NCI-H524 (cell line): ENCODE results near the gene HDAC7.
"Not testable (repeated sequence)": the region's sequence is repeated elsewhere in the genome, so short reads cannot be mapped to it uniquely, and the experiment has no call there.

Experiments
- DNase-seq, 2 experiments: peaks; one replicate each; lab custom pipeline; 2025; lab: John Stamatoyannopoulos, UW

The HDAC7 gene

DNA sequence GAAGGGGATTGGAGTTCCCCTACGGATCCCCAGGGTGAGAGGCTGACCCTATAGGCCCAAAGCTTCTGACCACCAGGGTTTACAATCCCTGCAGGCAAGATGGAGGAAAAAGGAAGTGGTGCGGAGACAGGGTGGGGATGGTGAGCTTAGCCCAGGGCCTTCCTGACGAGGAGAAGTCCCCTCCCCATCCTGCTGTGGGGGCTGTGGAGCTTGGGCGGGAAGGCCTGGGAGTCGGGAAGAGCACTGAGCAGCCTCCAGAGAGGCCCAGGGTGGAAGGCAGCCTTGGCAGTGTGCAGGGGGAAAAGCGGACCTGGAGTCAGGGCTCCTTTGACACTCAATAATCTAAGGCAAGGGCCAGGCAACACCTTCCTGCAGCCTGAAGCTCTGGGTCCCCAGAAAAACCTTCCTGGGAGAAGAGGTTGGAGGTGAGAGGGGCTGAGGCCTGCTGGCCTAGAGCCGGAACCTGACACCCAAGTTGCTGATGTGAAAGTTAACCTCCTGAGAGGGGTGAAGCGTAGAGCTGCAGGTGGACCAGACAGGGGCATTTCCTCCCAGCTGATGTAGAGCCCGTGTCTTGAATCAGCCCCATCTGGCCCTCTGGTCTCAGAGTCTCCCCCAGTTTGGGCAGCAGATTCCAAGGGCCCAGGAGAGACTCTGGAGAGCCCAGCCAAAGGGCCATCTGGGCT lies 6.0 kb downstream of the HDAC7 start:
- no peak for DNase-seq

DNA sequence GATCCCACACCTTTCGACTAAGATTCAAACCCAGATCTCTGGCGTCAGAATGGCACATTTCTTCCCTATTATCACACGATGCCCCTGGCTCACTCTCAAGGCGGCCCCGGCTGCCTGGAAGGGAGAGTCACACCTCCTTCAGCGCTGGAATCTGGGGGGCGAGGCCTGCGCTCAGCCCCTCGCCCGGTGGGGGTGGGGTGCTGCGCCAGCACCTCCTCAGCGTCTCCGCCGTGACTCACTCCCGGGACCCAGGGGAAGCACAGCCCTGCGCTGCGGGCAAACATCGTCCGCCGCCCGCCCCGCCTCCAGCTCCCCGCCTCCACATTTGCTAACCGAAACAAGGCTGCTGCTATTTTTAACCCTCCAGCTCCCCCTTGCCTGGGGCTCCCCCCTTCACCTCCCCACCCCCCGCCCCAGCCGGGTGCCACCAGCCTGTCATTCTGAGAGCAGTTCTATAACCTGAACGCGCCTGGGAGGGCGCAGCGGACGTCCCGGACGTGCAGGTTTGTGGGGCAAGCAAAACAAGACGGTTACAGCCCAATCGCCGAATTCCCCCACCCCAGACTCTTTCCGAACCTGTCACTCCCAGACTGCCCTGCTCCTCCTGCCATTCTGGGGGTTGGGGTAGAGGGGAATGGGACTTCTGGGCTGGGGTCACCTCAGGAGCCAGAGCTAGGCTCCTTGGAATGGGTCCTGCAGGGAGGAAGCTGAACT lies 6.7 kb downstream of the HDAC7 start:
- DNase-seq, result no peak

DNA sequence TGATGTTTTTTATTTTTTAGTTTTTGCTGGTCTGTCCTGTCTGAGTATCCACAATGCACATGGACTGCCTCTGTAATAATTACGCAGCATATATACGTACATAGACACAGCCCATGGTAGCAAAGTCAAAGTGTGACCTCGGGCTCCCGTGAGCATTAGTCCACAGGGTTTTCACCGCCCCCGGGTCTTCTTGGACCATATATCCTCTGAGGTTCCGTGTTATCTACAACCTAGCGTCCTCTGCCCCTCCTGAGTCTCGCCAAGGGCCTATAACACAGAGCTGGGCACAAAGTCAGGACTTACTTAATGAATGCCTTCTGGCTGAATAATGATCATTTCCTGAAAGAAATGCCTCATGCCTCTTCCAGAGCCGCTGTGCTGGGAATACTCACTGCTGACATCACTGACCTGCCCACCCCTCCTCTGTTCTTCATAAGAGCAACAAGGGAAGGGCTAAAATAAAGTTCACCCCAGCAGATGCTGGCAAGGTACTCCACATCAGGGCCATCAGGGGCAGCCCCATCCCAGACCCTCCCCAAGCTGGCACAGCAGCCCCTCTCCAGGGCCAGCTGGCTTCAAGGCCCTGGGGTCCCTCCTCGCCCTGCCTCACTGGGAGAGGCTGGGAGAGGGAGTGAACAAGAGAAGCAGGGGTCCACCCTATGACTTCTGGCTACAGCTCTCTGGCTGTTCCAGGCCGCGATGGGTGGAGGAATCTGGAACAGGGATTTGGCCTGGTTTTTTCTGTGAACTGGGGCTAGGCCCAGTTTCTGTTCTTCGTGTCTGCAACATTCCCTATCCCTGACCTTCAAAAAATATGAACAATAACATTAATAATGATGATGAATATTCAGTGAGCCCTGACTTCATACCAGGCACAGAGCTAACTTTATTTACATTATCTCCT lies 7.9 kb downstream of the HDAC7 start:
- no peak for DNase-seq

DNA sequence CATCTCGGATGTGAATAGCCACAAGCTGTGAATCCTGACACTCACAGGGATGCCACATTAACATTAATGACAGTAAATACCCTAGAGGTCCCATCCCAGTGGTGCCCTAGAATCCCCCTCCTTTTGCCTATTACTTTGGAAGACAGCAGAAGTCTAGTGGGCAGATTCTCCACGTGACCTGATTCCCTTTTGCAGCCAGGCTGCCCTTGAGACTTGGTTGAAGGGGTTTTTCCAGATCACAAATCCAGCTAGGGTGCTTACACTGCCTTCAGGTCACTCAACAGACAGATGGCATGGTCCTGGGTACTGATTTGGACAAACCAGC lies 8.7 kb downstream of the HDAC7 start:
- peak; percentile 10 to 60 for DNase-seq

DNA sequence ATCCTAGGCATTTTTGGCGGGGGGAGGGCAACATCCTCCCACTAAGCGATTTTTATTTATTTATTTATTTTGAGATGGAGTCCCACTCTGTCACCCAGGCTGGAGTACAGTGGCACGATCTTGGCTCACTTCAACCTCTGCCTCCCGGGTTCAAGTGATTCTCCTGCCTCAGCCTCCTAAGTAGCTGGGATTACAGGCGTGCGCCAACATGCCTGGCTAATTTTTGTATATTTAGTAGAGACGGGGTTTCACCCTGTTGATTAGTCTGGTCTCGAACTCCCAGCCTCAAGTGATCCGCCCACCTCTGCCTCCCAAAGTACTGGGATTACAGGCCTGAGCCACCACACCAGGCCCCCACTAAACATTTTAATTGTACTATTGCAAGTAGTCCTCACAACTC lies 10.2 kb downstream of the HDAC7 start:
- not testable (repeated sequence) for DNase-seq

DNA sequence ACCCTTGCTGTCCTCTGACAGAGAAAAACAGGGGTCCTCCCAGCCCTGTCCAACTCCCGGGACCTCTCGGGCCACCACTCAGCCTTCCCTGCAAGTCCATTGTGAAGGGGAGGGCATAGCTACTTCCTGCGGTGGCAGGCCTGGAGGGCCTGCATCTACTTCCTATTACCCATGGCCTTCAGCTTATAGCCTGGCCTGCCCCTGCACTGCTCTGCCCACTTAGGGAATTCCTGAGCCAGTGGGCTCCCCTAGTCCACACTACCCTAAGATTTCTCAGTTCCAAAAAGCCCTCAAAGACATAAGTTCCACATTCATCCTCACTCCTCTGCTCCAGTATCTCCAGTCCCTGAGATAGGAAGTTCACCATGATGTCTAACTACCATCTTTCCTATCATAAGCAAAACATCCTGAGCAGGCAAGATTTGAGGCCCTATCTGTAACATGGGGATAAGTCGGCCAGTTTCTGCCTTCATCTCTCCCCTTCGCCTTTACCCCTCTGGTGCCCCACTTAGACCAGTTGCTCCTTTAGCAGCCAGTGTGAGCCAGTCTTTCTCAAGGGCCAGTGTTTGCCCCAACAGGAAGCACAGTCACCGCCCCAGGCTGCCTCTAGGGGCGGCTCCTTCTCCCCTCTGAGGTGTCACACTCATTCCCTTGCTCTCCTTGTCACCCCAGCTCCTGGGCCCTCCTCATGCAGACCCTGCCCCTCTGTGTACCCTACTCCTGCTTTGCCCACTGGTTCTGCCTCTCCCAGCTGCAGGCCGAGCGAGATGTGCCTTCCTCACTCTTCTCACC lies 10.9 kb downstream of the HDAC7 start:
- no peak for DNase-seq

DNA sequence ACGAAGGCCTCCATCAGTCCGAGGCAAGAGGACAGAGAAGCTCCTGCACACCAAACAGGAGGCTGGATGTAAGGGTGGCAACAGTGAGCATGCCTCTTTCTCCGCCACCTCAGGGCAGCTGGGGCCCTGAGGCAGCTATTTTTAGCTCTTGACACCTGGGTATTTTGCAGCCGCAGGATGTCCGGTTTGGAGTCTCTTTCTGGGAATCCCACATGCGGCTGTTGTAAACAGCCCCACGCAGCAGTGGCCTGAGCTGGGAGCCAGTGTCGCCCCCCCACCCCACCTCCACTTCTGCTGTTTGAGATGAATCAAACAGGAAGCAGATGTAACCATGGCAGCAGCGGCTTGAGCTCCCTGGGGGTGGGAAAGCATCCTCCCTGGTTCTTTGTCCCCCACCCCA lies 11.7 kb downstream of the HDAC7 start:
- peak in 1 of 2 experiments; percentile 37 for DNase-seq

DNA sequence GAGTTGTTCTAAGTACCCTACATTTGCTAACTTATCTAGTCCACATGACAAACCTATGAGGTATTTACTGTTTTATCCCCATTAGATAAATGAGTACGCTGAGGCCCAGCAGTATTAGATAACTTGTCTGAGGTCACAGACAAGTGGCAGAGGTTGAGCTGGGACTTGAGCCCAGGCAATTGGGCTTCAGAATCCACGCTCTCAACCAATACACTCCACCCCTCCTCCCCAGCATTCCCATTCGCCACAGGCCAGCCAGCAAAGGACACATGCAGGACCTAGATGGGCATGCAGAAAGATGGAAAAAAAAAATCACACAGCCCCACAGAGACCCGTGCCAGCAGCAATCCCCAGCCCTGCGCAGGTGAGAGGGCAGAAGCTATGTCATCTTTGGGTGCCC lies 12.4 kb downstream of the HDAC7 start:
- DNase-seq, result no peak

DNA sequence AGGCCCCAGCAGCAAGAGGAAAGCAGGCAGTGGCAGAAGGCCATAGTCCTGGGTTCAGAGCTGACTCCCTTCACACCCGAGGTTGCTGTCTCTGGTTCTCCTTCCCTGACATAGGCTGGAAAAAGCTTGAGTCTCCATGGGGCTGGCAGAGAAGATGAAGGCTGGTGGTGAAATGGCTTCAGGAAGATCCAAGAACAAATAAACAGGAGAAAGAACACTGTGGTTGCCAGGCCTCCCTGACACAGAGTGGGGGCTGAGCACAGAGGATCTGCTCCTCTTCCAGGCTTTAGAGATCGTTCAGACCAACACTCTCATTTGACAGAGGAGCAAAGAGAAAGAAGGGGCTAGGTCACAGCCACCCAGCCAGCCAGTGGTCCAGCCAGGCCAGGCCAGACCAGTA lies 14.3 kb downstream of the HDAC7 start:
- no peak for DNase-seq

DNA sequence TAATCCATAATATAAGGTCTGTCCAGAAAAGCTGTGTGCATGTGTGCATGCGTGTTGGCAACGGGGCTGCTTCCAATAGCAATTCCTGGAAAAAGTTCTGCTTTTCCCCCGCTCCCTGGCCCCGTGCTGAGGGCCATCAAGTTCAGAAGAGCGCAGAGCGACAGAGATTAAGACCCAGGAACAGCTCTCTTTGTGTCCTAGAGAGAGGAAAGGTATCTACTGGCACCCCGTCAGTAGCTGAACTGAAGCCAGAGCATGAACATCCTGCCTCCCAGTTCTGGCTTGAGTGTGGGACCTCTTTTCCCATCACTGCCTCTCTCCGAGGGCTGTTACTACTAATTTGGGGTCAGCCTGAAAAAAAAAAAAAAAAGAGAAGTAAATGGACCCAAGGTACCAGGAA lies 15.5 kb downstream of the HDAC7 start:
- DNase-seq, result no peak

DNA sequence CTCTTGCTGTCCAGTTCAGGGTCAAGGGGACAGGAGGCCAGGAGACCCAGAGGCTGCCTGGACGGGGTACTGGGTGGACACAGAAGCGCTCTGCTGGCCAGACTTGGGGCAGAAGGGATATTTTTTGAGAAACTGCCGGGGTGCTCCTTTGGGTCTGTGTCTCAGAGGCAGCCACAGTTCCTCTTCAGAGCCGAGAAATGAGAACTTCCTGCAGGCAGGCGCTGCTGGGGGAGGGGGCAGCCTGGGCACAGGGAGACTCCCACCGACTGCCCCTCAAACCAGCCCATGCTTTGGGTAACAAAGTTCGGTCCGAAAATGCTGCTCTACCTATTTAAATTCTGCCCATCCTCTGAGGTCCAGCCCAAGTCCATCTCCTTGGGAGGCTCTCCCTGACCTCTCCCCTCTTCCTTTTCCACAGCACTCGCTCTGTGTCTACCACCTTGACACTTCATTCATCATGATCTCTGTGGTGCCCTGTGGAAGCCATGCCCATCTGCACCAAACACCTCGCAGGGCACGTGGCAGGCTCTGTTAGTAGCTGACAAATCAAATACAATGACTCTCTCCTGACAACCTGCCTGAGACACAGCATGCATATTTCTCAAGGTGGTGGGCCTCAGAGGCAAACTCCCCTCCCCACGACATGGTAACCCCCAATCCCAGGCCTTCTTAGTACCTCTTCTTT lies 16.4 kb downstream of the HDAC7 start:
- DNase-seq, result no peak

DNA sequence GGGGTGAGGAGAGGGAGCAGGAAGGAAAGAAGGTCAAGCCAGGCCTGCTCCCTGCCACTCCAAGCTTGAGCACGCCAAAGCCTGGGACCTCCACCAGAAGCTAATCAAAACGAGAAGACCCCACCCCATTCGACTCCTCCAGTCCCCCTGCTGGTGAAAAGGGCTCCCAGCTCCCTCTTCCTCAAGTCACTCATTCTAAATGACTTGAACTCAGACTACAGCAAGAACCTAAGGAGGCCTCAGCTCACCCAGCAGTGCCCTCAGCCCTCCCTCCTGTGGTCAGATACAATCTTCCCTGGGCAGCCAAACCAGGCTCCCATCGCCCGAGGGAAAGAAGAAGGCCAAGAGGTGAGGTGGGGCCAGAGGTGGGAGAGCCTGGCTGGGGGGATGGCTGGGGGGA lies 17.4 kb downstream of the HDAC7 start:
- DNase-seq, result no peak

DNA sequence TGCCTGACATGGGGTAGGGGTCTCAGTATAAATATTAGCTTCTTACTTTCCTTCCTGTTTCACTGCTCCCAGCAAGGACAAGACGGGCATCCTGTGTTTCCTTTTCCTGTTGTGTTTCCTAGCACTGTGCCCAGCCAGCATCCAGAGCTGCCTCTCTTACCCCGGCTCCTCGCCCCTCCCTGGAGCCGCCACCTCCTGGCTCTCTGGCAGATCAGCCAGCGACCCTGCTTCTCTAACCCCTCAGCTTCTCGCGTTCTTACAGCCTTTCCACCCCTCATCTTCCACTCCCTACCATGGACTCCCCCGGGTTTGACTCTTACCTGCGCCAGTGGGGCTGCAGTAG lies 17.8 kb downstream of the HDAC7 start:
- no peak for DNase-seq

DNA sequence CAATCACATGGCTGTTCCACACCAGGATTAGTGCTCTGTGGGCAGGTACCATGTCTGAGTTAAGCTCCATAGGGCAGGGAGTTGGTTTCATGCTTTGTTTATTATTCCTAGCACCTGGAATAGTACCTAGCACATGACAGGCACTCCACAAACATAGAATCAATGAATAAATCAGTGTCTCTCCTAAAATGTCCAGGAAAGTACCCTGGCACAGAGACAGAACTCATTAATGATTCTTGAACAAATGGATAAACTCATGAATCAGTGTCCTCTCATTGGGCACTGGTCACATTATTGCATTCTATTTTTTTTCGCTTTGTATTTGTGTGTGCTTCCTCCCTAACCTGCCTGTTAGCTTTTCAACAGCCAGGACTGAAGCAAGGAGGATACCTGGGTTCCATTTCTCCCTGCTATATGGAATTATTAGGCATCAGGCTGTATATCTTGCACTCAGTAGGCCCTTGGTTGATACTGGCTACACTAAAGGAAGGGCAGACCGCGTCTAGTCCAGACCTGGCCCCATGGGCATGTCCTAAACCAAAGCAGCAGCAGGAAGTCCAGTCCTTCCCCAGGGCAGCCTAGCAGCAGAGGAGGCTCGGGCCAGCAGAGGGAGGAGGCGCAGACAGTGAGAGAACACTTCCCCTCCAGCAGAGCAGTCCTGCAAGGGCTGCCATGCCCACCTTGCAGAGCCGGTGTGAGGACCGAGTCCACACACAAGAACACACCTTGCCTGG lies 18.4 kb downstream of the HDAC7 start:
- DNase-seq, result no peak

DNA sequence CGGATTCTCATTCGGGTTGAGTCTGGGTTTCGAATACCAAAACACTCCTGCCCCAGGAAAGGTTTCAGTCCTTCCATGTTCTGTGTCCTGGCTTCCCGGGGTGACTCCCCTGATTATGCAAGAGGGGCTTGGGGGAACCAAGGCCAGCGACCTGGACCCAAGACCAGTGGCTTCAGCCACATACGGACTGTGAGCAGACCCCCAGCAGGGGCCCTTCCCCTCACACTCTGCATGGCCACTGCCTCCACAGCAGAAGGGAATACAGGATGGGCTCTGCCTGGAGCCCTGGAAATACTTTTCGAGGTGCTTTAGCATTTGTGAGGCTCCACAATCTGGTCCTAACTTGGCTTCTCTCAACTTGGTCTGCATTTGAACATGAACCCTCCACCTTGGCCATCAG lies 19.1 kb downstream of the HDAC7 start:
- no peak for DNase-seq

DNA sequence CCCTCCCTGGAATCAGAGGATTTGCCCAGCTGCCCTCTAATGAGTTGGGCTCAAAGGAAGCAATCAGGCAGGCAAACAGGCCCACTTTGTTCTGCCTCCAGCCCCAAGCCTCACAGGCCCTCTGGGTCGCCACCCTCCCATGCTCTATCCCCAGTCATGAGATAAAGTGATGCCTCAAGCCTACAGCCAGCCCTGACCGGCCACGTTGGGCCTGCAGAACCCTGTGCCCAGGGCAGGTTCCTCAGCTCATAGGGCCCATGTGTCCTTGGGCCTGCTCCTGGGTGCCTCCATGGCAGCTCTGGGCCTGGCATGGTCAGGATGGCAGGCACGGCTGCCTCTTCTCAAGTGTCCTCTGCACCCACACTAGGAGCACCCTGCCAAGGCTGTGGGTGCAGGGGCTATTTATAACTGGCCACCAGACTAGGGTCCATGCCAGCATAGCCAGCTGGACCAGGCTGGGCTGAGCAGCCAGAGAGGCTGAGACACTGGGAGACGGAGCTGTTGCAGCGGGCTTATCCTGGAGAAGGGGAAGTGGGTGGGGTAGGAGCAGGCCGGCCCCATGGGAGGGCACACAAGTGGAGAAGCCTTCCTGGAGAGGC lies 20.2 kb downstream of the HDAC7 start:
- no peak for DNase-seq

DNA sequence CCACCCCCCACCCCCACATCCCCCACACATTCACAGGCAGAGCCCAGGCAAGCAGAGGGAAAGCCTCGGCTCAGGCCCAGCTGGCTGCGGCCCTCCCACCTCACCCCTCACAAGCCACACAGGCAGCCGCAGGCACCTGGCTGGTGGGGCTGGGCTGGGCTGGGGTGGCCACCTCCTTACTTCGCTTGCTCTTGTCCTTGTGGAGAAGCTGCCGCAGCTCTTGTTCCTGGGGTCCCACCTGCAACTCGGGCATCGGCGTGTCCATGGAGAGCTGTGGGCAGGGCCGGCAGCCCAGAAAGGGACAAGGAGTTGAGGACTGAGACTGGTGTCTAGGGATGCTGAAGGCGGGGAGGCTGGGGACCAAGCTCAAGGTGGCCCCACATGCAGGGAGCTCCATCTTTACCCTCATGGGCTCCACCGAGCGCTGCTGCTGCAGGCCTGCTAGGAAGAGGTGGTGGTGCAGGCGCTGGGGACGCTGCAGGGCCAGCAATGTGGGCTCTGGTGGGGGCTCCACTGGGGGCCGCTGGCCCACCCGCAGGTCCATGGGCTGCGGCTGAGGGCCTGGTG lies 21.2 kb downstream of the HDAC7 start:
- DNase-seq, result no peak

DNA sequence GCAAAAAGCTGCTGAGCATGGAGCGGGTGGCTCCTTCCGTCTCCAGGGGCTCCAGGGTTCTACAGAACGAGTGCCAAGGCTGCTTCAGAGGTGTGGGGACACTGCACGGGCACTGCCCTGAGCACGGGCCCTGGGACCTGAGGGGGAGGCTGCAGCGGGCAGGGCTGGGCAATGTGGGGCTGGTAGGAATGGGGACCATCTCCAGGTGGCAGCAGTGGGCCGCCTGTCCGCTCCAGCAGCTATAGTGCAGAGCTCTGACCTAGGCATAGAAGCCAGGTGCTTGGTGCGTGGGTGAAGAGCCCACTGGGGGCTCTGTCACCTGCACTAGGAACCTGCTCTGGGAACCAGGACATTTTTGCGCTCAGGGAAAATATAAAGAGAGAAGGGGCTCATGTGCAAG lies 22.3 kb downstream of the HDAC7 start:
- DNase-seq, result peak in 1 of 2 experiments; percentile 7

DNA sequence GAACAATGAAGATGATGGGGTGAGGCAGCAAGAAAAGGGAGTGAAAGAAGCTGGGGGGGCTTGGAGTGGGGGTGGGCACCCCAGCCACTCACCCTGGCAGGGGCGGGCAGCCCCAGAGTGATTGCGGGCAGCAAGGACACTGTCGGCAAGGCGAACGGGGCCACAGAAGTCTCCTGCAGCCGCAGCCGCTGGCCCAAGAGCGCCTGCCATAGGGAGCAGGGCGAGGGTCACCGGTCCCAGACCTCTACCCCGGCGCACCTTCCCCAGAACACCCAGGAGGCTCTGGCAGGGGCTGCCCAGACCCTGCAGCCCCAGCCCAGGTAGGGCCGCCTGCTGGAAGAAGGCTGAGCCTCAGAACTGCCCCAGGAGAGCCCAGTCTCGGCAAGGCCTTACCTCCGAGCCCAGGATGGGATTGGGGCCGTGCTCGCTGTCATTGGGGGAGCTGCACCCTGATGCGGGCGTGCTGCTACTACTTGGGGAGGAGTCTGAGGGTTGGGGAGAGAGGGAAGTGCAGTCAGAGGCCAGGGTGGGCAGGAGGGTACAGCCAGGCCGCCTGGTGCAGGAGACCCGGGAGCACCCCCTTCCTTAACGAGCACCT lies 23.8 kb downstream of the HDAC7 start:
- no peak for DNase-seq
